Endodermal cell (in vitro differentiated cells): ENCODE results near the gene SLC35E2B. TPM values are rescaled to one million over a fixed set of nuclear protein-coding genes. Genes with fewer than 3 reads are reported as not detected.
"Not testable (repeated sequence)": the region's sequence is repeated elsewhere in the genome, so short reads cannot be mapped to it uniquely, and the experiment has no call there.

Experiments
- DNase-seq: peaks from one replicate; pipeline ENCODE4 v3.0.0-alpha.2; 2017
- H3K27ac ChIP-seq: 2 replicates; pipeline ENCODE4 v1.5.1; 2013; ENCODE audit warnings: mild to moderate bottlenecking, low read depth, low read length, moderate library complexity
- H3K27me3 ChIP-seq: 2 replicates; pipeline ENCODE4 v1.6.1; 2013; ENCODE audit warnings: mild to moderate bottlenecking, low read length, moderate library complexity; ENCODE audit not compliant: insufficient read depth, control insufficient read depth, poor library complexity, severe bottlenecking
- H3K36me3 ChIP-seq: 2 replicates; pipeline ENCODE4 v1.7.0; 2013; ENCODE audit warnings: mild to moderate bottlenecking, low read length, moderate library complexity; ENCODE audit not compliant: control insufficient read depth, insufficient read depth
- H3K4me1 ChIP-seq: one replicate; pipeline ENCODE4 v1.7.0; 2013; ENCODE audit warnings: low read length; ENCODE audit not compliant: control insufficient read depth, insufficient read depth
- H3K4me3 ChIP-seq: 2 replicates; pipeline ENCODE4 v1.5.1; 2013; ENCODE audit warnings: mild to moderate bottlenecking, low read length, moderate library complexity
- H3K9ac ChIP-seq: 2 replicates; pipeline ENCODE4 v1.6.1; 2013; ENCODE audit warnings: mild to moderate bottlenecking, low read length, moderate library complexity; ENCODE audit not compliant: poor library complexity, severe bottlenecking; ENCODE audit errors: extremely low read depth
- H3K9me3 ChIP-seq: 2 replicates; pipeline ENCODE4 v1.6.1; 2013; ENCODE audit warnings: mild to moderate bottlenecking, low read length, moderate library complexity; ENCODE audit not compliant: control insufficient read depth
- H3K27ac Mint-ChIP-seq: 2 replicates; pipeline ENCODE4 v1.8.0; 2020; ENCODE audit warnings: mixed read lengths
- H3K27me3 Mint-ChIP-seq: 2 replicates; pipeline ENCODE4 v1.8.0; 2021; ENCODE audit warnings: mild to moderate bottlenecking, mixed read lengths; ENCODE audit not compliant: insufficient read depth
- H3K36me3 Mint-ChIP-seq: 2 replicates; pipeline ENCODE4 v1.8.0; 2020; ENCODE audit warnings: low read depth, mixed read lengths
- H3K4me1 Mint-ChIP-seq: 2 replicates; pipeline ENCODE4 v1.8.0; 2020; ENCODE audit warnings: mixed read lengths
- H3K4me3 Mint-ChIP-seq: 2 replicates; pipeline ENCODE4 v1.8.0; 2020; ENCODE audit warnings: mild to moderate bottlenecking, moderate library complexity, mixed read lengths
- H3K9me3 Mint-ChIP-seq: 2 replicates; pipeline ENCODE4 v1.8.0; 2020; ENCODE audit warnings: mild to moderate bottlenecking, mixed read lengths
- WGBS, 2 experiments: methylation state at CpG; one replicate each; pipeline versions ENCODE4 v1.1.5 to v1.1.7; 2013; ENCODE audit warnings: missing lambda C conversion rate in 2 of 2, mixed read lengths in 1 of 2; ENCODE audit not compliant: insufficient coverage in 1 of 2, insufficient read length in 1 of 2; 5-methylcytosine and 5-hydroxymethylcytosine counted together
- total RNA-seq, 2 donors: library from RNA; stranded (reverse); fragmentation: NEBNext Ultra II Directional in 1 of 2; extraction: Animal tissue kit (Norgen Biotek cat#: 25700) in 1 of 2; gene quantifications; 2 replicates in 1 of 2; 3 replicates in 1 of 2; pipeline ENCODE4 v1.2.1, GENCODE V29; 2021
- TF ChIP-seq, protein P1 (sequence below): fragments of 200-600 bp; sonication (generic); conservative IDR thresholded peaks from 2 replicates; pipeline ENCODE4 v1.5.0; 2021; ENCODE audit warnings: antibody characterized with exemption, mild to moderate bottlenecking

Gene SLC35E2B
- total RNA-seq, 2 donors from 2014 or later, result 51.2 to 56.9 TPM

DNA sequence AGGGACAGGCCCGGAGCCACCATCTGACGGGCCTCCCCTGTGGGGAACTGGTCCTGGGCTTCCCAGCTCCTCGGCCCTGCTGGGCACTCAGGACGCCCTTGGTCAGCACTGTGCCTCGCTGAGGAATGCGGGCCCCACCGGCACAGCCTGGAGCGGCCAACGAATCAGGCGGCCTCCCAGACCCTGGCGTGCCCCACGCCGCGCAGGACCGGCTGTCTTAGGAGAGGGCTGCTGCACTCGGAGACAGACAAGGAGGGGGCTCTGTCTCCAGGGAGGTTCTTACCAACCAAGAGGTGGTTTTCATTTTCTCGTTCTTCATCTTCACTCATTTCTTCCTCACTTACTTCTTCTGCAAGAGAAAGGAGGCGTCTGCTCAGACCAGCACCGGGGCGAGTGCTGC, 15.3 kb upstream of the SLC35E2B start:
- not testable (repeated sequence) for H3K27me3 Mint-ChIP-seq, H3K27ac ChIP-seq, H3K4me3 ChIP-seq, H3K9ac ChIP-seq, H3K36me3 ChIP-seq, H3K9me3 Mint-ChIP-seq, DNase-seq, H3K4me1 Mint-ChIP-seq, H3K4me3 Mint-ChIP-seq, H3K27me3 ChIP-seq, H3K9me3 ChIP-seq, H3K36me3 Mint-ChIP-seq, H3K27ac Mint-ChIP-seq, H3K4me1 ChIP-seq
- no CpG with 5 or more reads among the region's 20 CpGs for WGBS, 2 experiments

GRCh38 chr1:1707241-1707640, 14.6 kb upstream of the SLC35E2B start:
- not testable (repeated sequence) for H3K9ac ChIP-seq, H3K27me3 ChIP-seq, H3K36me3 Mint-ChIP-seq, H3K4me1 Mint-ChIP-seq, H3K27ac ChIP-seq, DNase-seq, H3K9me3 Mint-ChIP-seq, H3K4me3 Mint-ChIP-seq, H3K27ac Mint-ChIP-seq, H3K36me3 ChIP-seq, H3K4me3 ChIP-seq, H3K9me3 ChIP-seq, H3K27me3 Mint-ChIP-seq, H3K4me1 ChIP-seq
- WGBS, 2 experiments, result no CpG with 5 or more reads among the region's 23 CpGs

DNA sequence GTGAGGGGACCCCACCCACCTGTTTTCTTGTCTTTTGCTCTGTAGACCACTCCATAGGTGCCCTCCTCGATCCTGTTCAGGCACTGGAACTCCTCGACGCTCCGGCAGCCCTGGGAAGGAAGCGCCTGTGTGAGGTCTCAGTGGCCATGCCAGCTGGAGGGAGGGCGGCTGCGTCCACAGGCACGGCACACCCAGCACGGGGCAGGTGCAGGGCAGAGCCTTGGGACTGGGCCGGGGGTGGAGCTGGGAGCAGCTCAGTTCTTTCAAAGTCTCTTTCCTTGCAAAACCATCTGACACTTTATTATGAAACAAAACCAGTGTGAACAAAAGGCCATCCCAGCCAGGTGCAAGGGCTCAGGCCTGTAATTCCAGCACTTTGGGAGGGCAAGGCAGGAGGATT, 13.0 kb upstream of the SLC35E2B start:
- H3K4me1 Mint-ChIP-seq, H3K36me3 Mint-ChIP-seq, H3K9me3 ChIP-seq, H3K36me3 ChIP-seq, DNase-seq, H3K4me1 ChIP-seq, H3K9ac ChIP-seq, H3K9me3 Mint-ChIP-seq, H3K27me3 Mint-ChIP-seq, H3K4me3 Mint-ChIP-seq, H3K27me3 ChIP-seq, H3K27ac Mint-ChIP-seq, H3K4me3 ChIP-seq, H3K27ac ChIP-seq: not testable (repeated sequence)
- no CpG with 5 or more reads among the region's 10 CpGs for WGBS, 2 experiments

GRCh38 chr1:1704284-1704957, 11.8 kb upstream of the SLC35E2B start:
- not testable (repeated sequence) for H3K4me1 Mint-ChIP-seq, H3K27ac Mint-ChIP-seq, DNase-seq, H3K27me3 ChIP-seq, H3K4me1 ChIP-seq, H3K4me3 Mint-ChIP-seq, H3K9me3 Mint-ChIP-seq, H3K9me3 ChIP-seq, H3K4me3 ChIP-seq, H3K36me3 ChIP-seq, H3K27me3 Mint-ChIP-seq, H3K9ac ChIP-seq, H3K27ac ChIP-seq, H3K36me3 Mint-ChIP-seq
- 94 to 100% methylated on average over 1 to 25 of the region's 27 CpGs for WGBS, 2 experiments

- no peak overlapping the region for H3K27ac Mint-ChIP-seq
- 96% methylated on average over 11 to 22 of the region's 22 CpGs for WGBS, 2 experiments
- no peaks in the 10 kb centered on the region for H3K27me3 Mint-ChIP-seq
- no peaks in the 10 kb centered on the region for H3K27me3 ChIP-seq
- H3K27ac ChIP-seq, result no peak overlapping the region
- no peak overlapping the region for H3K4me3 ChIP-seq
- H3K9me3 Mint-ChIP-seq, result no peaks in the 10 kb centered on the region
- TF ChIP-seq, protein P1, sequence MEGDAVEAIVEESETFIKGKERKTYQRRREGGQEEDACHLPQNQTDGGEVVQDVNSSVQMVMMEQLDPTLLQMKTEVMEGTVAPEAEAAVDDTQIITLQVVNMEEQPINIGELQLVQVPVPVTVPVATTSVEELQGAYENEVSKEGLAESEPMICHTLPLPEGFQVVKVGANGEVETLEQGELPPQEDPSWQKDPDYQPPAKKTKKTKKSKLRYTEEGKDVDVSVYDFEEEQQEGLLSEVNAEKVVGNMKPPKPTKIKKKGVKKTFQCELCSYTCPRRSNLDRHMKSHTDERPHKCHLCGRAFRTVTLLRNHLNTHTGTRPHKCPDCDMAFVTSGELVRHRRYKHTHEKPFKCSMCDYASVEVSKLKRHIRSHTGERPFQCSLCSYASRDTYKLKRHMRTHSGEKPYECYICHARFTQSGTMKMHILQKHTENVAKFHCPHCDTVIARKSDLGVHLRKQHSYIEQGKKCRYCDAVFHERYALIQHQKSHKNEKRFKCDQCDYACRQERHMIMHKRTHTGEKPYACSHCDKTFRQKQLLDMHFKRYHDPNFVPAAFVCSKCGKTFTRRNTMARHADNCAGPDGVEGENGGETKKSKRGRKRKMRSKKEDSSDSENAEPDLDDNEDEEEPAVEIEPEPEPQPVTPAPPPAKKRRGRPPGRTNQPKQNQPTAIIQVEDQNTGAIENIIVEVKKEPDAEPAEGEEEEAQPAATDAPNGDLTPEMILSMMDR, result no peak
- H3K4me3 Mint-ChIP-seq, result no peak overlapping the region
- H3K36me3 ChIP-seq, result no peaks in the 10 kb centered on the region
- H3K4me1 ChIP-seq, result no peaks in the 10 kb centered on the region
- DNase-seq, result no peak
- no peaks in the 10 kb centered on the region for H3K4me1 Mint-ChIP-seq
- H3K9me3 ChIP-seq, result no peaks in the 10 kb centered on the region
- peaks cover 3% of the 10 kb centered on the region for H3K36me3 Mint-ChIP-seq
- no peak overlapping the region for H3K9ac ChIP-seq
Observed at GRCh38 chr1:1703796-1704195, 11.2 kb upstream of the SLC35E2B start.

DNA sequence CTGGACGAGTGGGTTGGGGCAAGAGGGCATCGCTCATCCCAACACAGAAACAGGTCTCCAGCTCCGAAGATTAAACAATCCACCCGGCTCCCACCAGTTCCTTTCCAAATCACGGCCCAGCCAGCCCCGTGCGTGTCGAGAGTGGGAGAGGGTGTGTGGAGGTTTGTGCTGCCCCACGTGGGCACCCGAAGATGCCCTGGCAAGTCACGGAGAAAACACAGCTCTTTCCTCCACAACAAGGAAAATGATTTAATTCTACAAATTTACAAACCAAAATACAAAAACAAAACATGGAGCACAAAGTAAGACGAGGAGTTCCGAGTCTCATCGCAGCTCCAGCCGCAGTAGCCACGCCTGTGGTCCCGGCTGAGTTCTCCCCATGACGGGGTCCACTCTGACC, 9.9 kb upstream of the SLC35E2B start:
- H3K4me1 ChIP-seq, H3K4me3 ChIP-seq, H3K27ac ChIP-seq, H3K9ac ChIP-seq, H3K36me3 ChIP-seq, H3K27ac Mint-ChIP-seq, H3K4me3 Mint-ChIP-seq, H3K36me3 Mint-ChIP-seq, H3K9me3 Mint-ChIP-seq, H3K27me3 Mint-ChIP-seq, H3K27me3 ChIP-seq, H3K9me3 ChIP-seq, H3K4me1 Mint-ChIP-seq, DNase-seq: not testable (repeated sequence)
- WGBS, 2 experiments, result no CpG with 5 or more reads among the region's 18 CpGs
